ENCODE results near the gene VILL. TPM values are rescaled to one million over a fixed set of nuclear protein-coding genes. Genes with fewer than 3 reads are reported as not detected.

Gene VILL
- total RNA-seq, 4 donors from 2014 or later, result 8.9 to 20.1 (median 18.0) TPM

- no peak for TF ChIP-seq POLR2A (IDR thresholded peaks at IDR 0.05)
- TF ChIP-seq CTCF (IDR thresholded peaks at IDR 0.05), result no peak
- intact Hi-C loops (cut with DNase I; ENCODE audit: low total_unique reads), result no loop called here
- no peak for DNase-seq (ENCODE audit: low spot score in 2 of 2)
- WGBS, 2 donors, result 83 to 91% methylated on average over 1 to 9 of the region's 10 CpGs
- no peak overlapping the region for H3K4me3 ChIP-seq (ENCODE audit: low read depth, poor library complexity, severe bottlenecking)
These were observed 6.8 kb downstream of the VILL start for GRCh38 chr3:37997342-37997741.

DNA sequence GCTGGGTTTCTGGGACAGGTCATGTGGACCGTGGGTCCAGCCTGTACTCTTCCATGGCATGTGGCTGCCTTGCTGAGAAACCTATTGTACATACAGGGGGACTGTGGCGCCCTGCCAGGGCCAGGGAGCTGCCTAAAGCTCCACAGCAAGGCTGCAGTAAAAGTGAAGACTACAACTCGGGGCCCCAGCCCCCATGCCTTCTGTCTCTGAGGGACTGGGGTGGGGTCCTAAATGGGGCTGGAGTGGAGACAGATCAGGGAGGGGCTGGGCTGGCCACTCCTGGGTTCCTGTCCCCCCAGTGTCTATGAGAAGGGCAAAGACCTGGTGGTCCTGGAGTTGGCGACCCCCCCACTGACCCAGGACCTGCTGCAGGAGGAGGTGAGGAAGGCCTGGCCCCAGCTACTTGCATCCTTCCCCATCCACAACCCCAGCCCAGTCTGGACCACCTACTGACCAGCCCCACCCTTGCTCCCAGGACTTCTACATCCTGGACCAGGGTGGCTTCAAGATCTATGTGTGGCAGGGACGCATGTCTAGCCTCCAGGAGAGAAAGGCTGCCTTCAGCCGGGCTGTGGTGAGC is 7.3 kb downstream of the VILL start:
- TF ChIP-seq CTCF (IDR thresholded peaks at IDR 0.05) (no peak), POLR2A (IDR thresholded peaks at IDR 0.05) (no peak)
- H3K4me3 ChIP-seq (ENCODE audit: low read depth, poor library complexity, severe bottlenecking), result no peak overlapping the region
- WGBS, 2 donors, result 83 to 93% methylated on average over 5 to 6 of the region's 6 CpGs
- DNase-seq (ENCODE audit: low spot score in 2 of 2), result no peak
- intact Hi-C loops (cut with DNase I; ENCODE audit: low total_unique reads), result no loop called here

GRCh38 chr3:37999836-38000235 is 9.2 kb downstream of the VILL start:
- DNase-seq (ENCODE audit: low spot score in 2 of 2), result no peak
- no peak overlapping the region for H3K4me3 ChIP-seq (ENCODE audit: low read depth, poor library complexity, severe bottlenecking)
- 94% methylated on average over 6 of the region's 6 CpGs for WGBS, 2 donors
- no peak for TF ChIP-seq POLR2A (IDR thresholded peaks at IDR 0.05)
- no peak for TF ChIP-seq CTCF (IDR thresholded peaks at IDR 0.05)
- intact Hi-C loops (cut with DNase I; ENCODE audit: low total_unique reads), result loop anchor here (10.0 kb wide), 1 partner anchor 115 kb away; no protein-coding TSS in a partner anchor

DNA sequence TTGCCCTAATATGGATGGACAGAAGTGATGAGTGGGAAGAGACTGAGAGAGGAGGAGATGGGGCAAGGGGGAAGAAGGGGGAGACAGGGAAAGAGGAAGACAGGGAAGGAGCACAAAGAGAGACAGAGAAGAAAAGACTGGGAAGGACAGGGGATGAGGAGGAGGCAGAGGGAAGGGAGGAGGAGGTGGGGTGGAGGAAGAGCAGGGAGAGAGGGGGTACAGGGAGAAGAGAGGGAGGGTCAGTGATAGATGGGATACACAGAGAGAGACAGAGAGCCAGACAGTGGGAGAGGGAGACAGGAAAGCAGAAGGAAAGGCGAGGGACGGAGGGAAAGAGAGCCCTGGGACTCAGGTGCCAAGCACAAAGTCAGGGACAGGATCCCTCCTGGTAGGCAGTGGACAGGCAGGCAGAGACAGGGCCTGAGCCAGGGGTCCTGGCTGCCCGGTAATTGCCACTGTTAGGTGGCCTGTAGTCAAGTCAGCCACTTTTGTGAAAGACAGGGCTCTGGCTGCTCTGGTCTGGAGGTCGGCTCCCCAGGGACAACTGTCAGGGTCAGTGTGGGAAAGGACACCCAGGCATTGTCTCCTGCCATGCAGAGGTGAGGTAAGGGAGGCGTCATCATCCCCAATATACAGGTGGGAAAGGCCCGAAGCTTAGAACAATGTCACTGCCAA is 9.8 kb downstream of the VILL start:
- H3K4me3 ChIP-seq (ENCODE audit: low read depth, poor library complexity, severe bottlenecking), result no peak overlapping the region
- TF ChIP-seq POLR2A (IDR thresholded peaks at IDR 0.05), result no peak
- no peak for TF ChIP-seq CTCF (IDR thresholded peaks at IDR 0.05)
- no peak for DNase-seq (ENCODE audit: low spot score in 2 of 2)
- 91 to 95% methylated on average over 6 of the region's 6 CpGs for WGBS, 2 donors
- intact Hi-C loops (cut with DNase I; ENCODE audit: low total_unique reads), result loop anchor here (10.0 kb wide), 1 partner anchor 114 kb away; no protein-coding TSS in a partner anchor

GRCh38 chr3:38000965-38001455 is 10.4 kb downstream of the VILL start:
- intact Hi-C loops (cut with DNase I; ENCODE audit: low total_unique reads), result loop anchor here (10.0 kb wide), 1 partner anchor 114 kb away; no protein-coding TSS in a partner anchor
- no peak for DNase-seq (ENCODE audit: low spot score in 2 of 2)
- 91 to 96% methylated on average over 6 of the region's 6 CpGs for WGBS, 2 donors
- TF ChIP-seq POLR2A (IDR thresholded peaks at IDR 0.05), result no peak
- H3K4me3 ChIP-seq (ENCODE audit: low read depth, poor library complexity, severe bottlenecking), result no peak overlapping the region

GRCh38 chr3:38001456-38002081 is 11.0 kb downstream of the VILL start:
- DNase-seq (ENCODE audit: low spot score in 2 of 2), result no peak
- 90 to 91% methylated on average over 8 to 9 of the region's 9 CpGs for WGBS, 2 donors
- H3K4me3 ChIP-seq (ENCODE audit: low read depth, poor library complexity, severe bottlenecking), result no peak overlapping the region
- TF ChIP-seq POLR2A (IDR thresholded peaks at IDR 0.05) (no peak), CTCF (IDR thresholded peaks at IDR 0.05) (no peak)
- intact Hi-C loops (cut with DNase I; ENCODE audit: low total_unique reads), result loop anchor here (10.0 kb wide), 1 partner anchor 113 kb away; no protein-coding TSS in a partner anchor
